22Rv1 (cell line): ENCODE data around the gene PRDM1.

Source experiments
- H3K27ac ChIP-seq: fragments of 450-650 bp; 2 replicates; pipeline ENCODE4 v1.5.1; 2017
- ZFX ChIP-seq: fragments of 450-650 bp; IDR thresholded peaks from 2 replicates; pipeline ENCODE4 v1.6.1; 2017; ENCODE audit warnings: antibody characterized with exemption, borderline replicate concordance
- TF ChIP-seq, protein P1 (sequence below): fragments of 450-650 bp; IDR thresholded peaks from 2 replicates; pipeline ENCODE4 v1.5.1; 2017; ENCODE audit warnings: mild to moderate bottlenecking

Gene PRDM1

DNA sequence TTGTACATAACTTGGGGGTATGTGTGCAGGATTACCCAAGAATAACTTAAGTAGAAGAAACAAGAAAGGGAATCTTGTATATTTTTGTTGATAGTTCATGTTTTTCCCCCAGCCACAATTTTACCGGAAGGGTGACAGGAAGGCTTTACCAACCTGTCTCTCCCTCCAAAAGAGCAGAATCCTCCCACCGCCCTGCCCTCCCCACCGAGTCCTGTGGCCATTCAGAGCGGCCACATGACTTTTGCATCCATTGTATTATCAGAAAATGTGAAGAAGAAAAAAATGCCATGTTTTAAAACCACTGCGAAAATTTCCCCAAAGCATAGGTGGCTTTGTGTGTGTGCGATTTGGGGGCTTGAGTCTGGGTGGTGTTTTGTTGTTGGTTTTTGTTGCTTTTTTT is 22.0 kb downstream of the PRDM1 start:
- TF ChIP-seq, protein P1, sequence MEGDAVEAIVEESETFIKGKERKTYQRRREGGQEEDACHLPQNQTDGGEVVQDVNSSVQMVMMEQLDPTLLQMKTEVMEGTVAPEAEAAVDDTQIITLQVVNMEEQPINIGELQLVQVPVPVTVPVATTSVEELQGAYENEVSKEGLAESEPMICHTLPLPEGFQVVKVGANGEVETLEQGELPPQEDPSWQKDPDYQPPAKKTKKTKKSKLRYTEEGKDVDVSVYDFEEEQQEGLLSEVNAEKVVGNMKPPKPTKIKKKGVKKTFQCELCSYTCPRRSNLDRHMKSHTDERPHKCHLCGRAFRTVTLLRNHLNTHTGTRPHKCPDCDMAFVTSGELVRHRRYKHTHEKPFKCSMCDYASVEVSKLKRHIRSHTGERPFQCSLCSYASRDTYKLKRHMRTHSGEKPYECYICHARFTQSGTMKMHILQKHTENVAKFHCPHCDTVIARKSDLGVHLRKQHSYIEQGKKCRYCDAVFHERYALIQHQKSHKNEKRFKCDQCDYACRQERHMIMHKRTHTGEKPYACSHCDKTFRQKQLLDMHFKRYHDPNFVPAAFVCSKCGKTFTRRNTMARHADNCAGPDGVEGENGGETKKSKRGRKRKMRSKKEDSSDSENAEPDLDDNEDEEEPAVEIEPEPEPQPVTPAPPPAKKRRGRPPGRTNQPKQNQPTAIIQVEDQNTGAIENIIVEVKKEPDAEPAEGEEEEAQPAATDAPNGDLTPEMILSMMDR: no peak
- TF ChIP-seq ZFX: no peak
- no peak overlapping the region for H3K27ac ChIP-seq

DNA sequence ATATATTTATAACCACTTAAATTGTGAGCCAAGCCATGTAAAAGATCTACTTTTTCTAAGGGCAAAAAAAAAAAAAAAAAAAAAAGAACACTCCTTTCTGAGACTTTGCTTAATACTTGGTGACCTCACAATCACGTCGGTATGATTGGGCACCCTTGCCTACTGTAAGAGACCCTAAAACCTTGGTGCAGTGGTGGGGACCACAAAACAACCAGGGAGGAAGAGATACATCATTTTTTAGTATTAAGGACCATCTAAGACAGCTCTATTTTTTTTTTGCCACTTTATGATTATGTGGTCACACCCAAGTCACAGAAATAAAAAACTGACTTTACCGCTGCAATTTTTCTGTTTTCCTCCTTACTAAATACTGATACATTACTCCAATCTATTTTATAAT is 22.9 kb downstream of the PRDM1 start:
- H3K27ac ChIP-seq: no peak overlapping the region
- no peak for TF ChIP-seq ZFX
- TF ChIP-seq, protein P1: no peak

DNA sequence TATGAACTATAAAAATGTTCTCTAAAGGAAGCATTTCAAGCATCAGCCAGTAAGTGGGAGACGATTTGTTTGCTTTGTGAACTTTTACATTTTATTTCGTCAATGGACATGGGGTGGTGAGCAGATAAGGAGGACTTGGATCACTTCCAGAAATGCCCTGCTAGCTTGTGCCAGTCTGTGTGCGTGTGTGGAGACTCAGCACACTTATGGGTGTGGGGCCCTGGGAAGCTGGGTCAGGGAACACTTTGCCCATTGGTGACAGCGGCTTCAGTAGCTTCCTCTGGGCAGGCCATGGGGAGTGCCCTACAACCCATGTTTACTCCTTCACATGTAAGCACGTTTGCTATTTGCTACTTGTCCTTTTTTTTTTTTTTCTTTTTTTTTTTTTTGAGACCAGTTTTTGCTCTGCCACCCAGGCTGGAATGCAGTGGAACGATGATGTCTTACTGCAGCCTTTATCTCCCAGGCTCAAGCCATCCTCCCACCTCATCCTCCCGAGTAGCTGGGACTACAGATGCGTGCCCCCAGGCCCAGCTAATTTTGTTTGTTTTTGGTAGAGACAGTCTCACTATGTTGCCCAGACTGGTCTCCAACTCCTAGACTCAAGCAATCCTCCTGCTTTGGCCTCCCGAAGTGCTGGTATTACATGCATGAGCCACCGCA is 24.2 kb downstream of the PRDM1 start:
- H3K27ac ChIP-seq: no peak overlapping the region
- no peak for TF ChIP-seq ZFX
- TF ChIP-seq, protein P1: no peak

DNA sequence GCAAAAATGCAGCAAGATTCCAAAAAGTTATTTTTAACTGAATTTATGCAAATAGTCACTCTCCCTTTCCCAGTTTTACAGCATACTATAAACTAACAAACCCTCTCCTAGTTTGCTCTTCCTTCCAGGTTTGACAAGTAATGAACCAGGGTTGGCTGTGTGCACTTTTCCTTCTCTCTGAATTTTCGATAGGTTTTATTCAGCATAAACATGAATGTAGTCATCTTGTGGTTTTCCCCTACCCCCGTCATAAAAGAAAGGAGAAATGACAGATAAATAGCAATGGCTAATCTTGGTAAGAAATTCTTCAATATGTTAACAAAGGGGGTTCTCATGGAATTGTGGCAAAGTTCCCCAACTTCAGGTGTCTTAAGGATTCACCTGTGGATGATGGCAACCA is 26.3 kb downstream of the PRDM1 start:
- TF ChIP-seq ZFX: no peak
- TF ChIP-seq, protein P1: no peak
- H3K27ac ChIP-seq: no peak overlapping the region

DNA sequence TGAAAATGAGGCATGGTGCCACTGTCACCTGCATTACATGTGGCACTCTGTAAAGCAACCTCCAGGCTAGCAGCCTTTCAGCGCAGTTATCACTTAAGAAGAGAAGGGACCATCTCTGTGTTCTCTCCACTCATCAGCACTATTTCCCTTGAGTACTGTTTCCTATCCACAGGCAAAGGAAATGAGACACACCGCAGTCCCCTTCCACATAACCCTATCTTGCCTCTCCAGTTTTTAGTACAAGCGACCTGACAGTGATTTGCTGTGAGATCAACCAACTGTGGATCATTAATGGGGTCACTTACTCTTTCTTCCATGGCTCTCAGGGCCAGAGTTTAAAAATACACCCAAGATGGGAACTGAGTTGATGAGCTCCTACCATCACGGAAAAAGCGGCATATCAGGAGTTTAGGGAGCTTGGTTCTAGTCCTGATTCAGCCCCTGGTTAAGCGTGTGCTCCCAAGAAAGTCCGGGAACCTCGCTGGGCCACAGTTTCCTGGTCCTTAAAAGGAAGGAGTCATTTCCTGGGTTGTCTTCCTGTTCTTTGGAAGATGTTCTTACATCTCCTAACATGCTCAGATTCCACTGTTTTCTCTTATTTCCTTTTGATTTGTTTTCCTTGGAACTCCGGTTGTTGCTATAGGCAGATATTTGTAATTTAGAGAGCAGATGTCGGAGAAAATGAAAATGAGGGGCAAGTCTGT is 27.3 kb downstream of the PRDM1 start:
- no peak for TF ChIP-seq ZFX
- TF ChIP-seq, protein P1: no peak
- no peak overlapping the region for H3K27ac ChIP-seq

DNA sequence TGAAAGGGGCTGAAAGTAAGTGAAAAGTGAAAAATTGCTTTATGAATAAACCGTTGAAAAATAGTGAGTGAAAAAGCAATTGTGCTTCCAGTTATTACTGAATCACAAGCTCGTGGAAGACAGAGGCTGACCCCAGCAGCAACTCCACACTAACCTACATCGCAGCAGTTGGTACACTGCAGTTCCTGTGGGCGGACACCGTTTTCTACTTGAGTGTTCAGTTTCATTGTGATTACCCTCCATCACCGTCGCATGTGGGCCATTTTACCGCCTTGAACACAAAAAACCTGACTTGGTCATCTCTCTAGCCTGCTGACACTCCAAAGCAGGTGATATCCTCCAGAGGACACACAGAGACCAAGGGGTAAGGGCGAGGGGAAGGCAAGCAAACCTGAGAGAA is 28.4 kb downstream of the PRDM1 start:
- no peak for TF ChIP-seq ZFX
- TF ChIP-seq, protein P1: no peak
- no peak overlapping the region for H3K27ac ChIP-seq

DNA sequence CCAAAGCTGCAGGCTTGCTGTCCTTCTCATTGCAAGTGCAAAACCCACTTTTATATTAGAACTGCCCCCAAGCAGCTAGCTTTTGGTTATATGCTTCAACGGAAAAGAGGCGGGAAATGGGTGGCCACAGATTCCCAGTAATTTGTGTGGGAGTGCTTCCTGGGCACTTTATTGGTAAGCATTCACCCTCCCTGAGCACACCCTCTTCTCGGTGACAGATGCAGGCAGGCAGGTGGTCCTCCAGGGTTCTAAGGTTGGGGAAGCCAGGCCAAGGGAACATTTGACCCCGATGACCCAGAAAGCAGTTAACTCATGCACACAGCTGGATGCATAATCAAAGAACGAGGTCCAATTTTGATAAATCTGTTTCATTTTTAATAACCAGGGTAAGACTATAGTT is 29.1 kb downstream of the PRDM1 start:
- H3K27ac ChIP-seq: no peak overlapping the region
- TF ChIP-seq, protein P1: no peak
- TF ChIP-seq ZFX: no peak
